SU-DHL-6 (cell line): ENCODE results near the gene CPLX4.

Experiments
- H2AFZ ChIP-seq: fragments of 200-600 bp; sonication (generic); 2 replicates; pipeline ENCODE4 v1.6.1; 2014; ENCODE audit warnings: low read depth, mild to moderate bottlenecking, moderate library complexity, mixed read lengths, antibody characterized with exemption, low read length; ENCODE audit not compliant: severe bottlenecking
- H3F3A ChIP-seq: fragments of 200-600 bp; shearing (Covaris generic); 2 replicates; pipeline ENCODE4 v1.6.0; 2016; ENCODE audit warnings: antibody characterized with exemption, mild to moderate bottlenecking; ENCODE audit not compliant: insufficient read depth
- H3K27ac ChIP-seq: fragments of 200-600 bp; sonication (generic); 2 replicates; pipeline ENCODE4 v1.5.1; 2016; ENCODE audit warnings: low read depth, mild to moderate bottlenecking, low read length, moderate library complexity, mixed read lengths
- H3K27me3 ChIP-seq: fragments of 200-600 bp; sonication (generic), shearing (Covaris generic); 2 replicates; pipeline ENCODE4 v1.6.0; 2014; ENCODE audit warnings: mild to moderate bottlenecking, low read length
- H3K36me3 ChIP-seq: fragments of 200-600 bp; sonication (generic); 2 replicates; pipeline ENCODE4 v1.6.1; 2014; ENCODE audit warnings: mild to moderate bottlenecking, low read length, mixed read lengths
- H3K4me2 ChIP-seq: fragments of 300-600, 200-600 bp; shearing (Covaris generic), sonication (generic); 2 replicates; pipeline ENCODE4 v1.6.0; 2014; ENCODE audit warnings: low read length, low read depth, mild to moderate bottlenecking; ENCODE audit not compliant: poor library complexity, severe bottlenecking
- H3K4me3 ChIP-seq: fragments of 200-600 bp; sonication (generic); 2 replicates; pipeline ENCODE4 v1.5.1; 2014; ENCODE audit warnings: antibody characterized with exemption, low read length, mild to moderate bottlenecking, mixed read lengths; ENCODE audit not compliant: insufficient read depth, poor library complexity, severe bottlenecking
- H3K79me2 ChIP-seq: fragments of 200-600 bp; sonication (generic); 2 replicates; pipeline ENCODE4 v1.6.1; 2014; ENCODE audit warnings: mild to moderate bottlenecking, low read length, moderate library complexity; ENCODE audit not compliant: insufficient read depth
- H3K9ac ChIP-seq: fragments of 200-600 bp; sonication (generic); 2 replicates; pipeline ENCODE4 v1.7.0; 2014; ENCODE audit warnings: mild to moderate bottlenecking, low read length
- H3K9me2 ChIP-seq: fragments of 200-600 bp; sonication (generic); replicated peaks from 2 replicates; pipeline ENCODE4 v1.6.1; 2014; ENCODE audit warnings: low read length; ENCODE audit not compliant: insufficient read depth
- H3K9me3 ChIP-seq: fragments of 200-600 bp; sonication (generic); 2 replicates; pipeline ENCODE4 v1.6.1; 2014; ENCODE audit warnings: low read length, mixed read lengths; ENCODE audit not compliant: insufficient read depth
- H4K20me1 ChIP-seq: fragments of 200-600 bp; sonication (generic); 2 replicates; pipeline ENCODE4 v1.6.1; 2014; ENCODE audit warnings: low read depth, mild to moderate bottlenecking, antibody characterized with exemption, low read length, moderate library complexity, mixed read lengths
- CTCF ChIP-seq: fragments of 200-600 bp; sonication (generic); IDR thresholded peaks from one replicate; pipeline ENCODE4 v1.5.1; 2017; ENCODE audit warnings: antibody characterized with exemption, mild to moderate bottlenecking, low read length, moderate library complexity; ENCODE audit not compliant: insufficient read depth, poor library complexity, severe bottlenecking
- EZH2phosphoT487 ChIP-seq: fragments of 200-600 bp; sonication (generic), shearing (Covaris generic); conservative IDR thresholded peaks from 2 replicates; pipeline ENCODE4 v1.6.1; 2018; ENCODE audit warnings: mild to moderate bottlenecking, antibody characterized with exemption, low read length, moderate library complexity, mixed read lengths

Gene CPLX4

GRCh38 chr18:59345556-59345955 lies 27.1 kb upstream of the CPLX4 start:
- Histone ChIP-seq H3K27me3 (no peaks in the 10 kb centered on the region), H3K4me3 (no peak overlapping the region), H3K9me2 (no peaks in the 10 kb centered on the region), H4K20me1 (no peaks in the 10 kb centered on the region), H3K9ac (no peak overlapping the region), H3K9me3 (no peaks in the 10 kb centered on the region), H3K79me2 (peaks cover 13% of the 10 kb centered on the region; the same call in 1 of the 2 replicates), H2AFZ (no peak overlapping the region), H3K36me3 (peaks cover 68% of the 10 kb centered on the region), H3F3A (peaks cover 5% of the 10 kb centered on the region; the same call in 1 of the 2 replicates), H3K27ac (no peak overlapping the region), H3K4me2 (no peak overlapping the region)
- no peak for TF ChIP-seq CTCF

GRCh38 chr18:59344996-59345395 lies 26.5 kb upstream of the CPLX4 start:
- Histone ChIP-seq H3K27ac (no peak overlapping the region), H3K9ac (no peak overlapping the region), H3K9me2 (no peaks in the 10 kb centered on the region), H3K4me2 (no peak overlapping the region), H3F3A (peaks cover 5% of the 10 kb centered on the region; the same call in 1 of the 2 replicates), H3K79me2 (peaks cover 13% of the 10 kb centered on the region; the same call in 1 of the 2 replicates), H3K36me3 (peaks cover 72% of the 10 kb centered on the region), H3K27me3 (no peaks in the 10 kb centered on the region), H3K4me3 (no peak overlapping the region), H3K9me3 (no peaks in the 10 kb centered on the region), H2AFZ (no peak overlapping the region), H4K20me1 (no peaks in the 10 kb centered on the region)
- TF ChIP-seq EZH2phosphoT487 (no peak), CTCF (no peak)

- no peak overlapping the region for H3K4me2 ChIP-seq
- H2AFZ ChIP-seq: no peak overlapping the region
- H3K79me2 ChIP-seq: peaks cover 13% of the 10 kb centered on the region; the same call in 1 of the 2 replicates
- no peaks in the 10 kb centered on the region for H3K27me3 ChIP-seq
- H3K9me2 ChIP-seq: no peaks in the 10 kb centered on the region
- H3K9me3 ChIP-seq: no peaks in the 10 kb centered on the region
- H3F3A ChIP-seq: peaks cover 5% of the 10 kb centered on the region; the same call in 1 of the 2 replicates
- H3K4me3 ChIP-seq: no peak overlapping the region
- no peak overlapping the region for H3K27ac ChIP-seq
- H3K9ac ChIP-seq: no peak overlapping the region
- TF ChIP-seq CTCF (no peak), EZH2phosphoT487 (no peak)
- no peaks in the 10 kb centered on the region for H4K20me1 ChIP-seq
- H3K36me3 ChIP-seq: peaks cover 68% of the 10 kb centered on the region
Observed at GRCh38 chr18:59343926-59344325, 25.5 kb upstream of the CPLX4 start.

GRCh38 chr18:59340817-59341216 lies 22.4 kb upstream of the CPLX4 start:
- no peak for TF ChIP-seq CTCF
- no peak for TF ChIP-seq EZH2phosphoT487
- Histone ChIP-seq H3K4me3 (no peak overlapping the region), H3K9me2 (no peaks in the 10 kb centered on the region), H3K27ac (no peak overlapping the region), H3K79me2 (peaks cover 13% of the 10 kb centered on the region; the same call in 1 of the 2 replicates), H3K36me3 (peaks cover 74% of the 10 kb centered on the region), H3K9me3 (no peaks in the 10 kb centered on the region), H3K27me3 (no peaks in the 10 kb centered on the region), H4K20me1 (no peaks in the 10 kb centered on the region), H3F3A (peaks cover 5% of the 10 kb centered on the region; the same call in 1 of the 2 replicates), H3K4me2 (no peak overlapping the region), H2AFZ (no peak overlapping the region), H3K9ac (no peak overlapping the region)
